Stomach (tissue), 4 donors: ENCODE results near the gene THUMPD1.

ENCODE experiments used
- POLR2A ChIP-seq, 4 donors: fragments of 450-650 bp; IDR thresholded peaks; one replicate each; pipeline ENCODE4 v1.6.1; 2016; ENCODE audit warnings: antibody characterized with exemption in 4 of 4, control low read depth in 2 of 4, mild to moderate bottlenecking in 1 of 4, moderate library complexity in 1 of 4
- TF ChIP-seq, protein P1 (sequence below), 7 experiments: fragments of 450-650 bp in 4 of 7; fragments of 200-600 bp in 3 of 7; sonication (generic) in 3 of 7; IDR thresholded peaks; one replicate each; pipeline ENCODE4 v1.5.1; 2016 to 2019; ENCODE audit warnings: antibody characterized with exemption in 7 of 7, control low read depth in 2 of 7, mild to moderate bottlenecking in 1 of 7

DNA sequence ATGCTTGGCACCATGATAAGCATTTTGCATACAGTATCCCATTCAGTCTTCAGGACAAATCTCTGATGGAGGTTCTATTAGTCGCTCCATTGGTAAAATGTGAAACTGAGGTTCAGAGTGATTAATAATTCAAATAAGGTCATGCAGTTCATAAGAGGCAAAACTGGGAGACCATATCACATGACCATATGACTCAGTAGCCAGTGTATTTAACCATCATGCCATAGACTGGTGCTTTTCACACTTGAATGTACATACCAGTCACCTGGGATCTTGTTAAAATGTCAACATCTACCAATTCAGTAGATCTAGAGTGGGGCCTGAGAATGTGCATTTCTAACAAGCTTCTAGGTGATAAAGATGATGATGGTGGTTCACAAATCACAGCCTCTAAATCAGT is 26.5 kb upstream of the THUMPD1 start:
- TF ChIP-seq, protein P1, sequence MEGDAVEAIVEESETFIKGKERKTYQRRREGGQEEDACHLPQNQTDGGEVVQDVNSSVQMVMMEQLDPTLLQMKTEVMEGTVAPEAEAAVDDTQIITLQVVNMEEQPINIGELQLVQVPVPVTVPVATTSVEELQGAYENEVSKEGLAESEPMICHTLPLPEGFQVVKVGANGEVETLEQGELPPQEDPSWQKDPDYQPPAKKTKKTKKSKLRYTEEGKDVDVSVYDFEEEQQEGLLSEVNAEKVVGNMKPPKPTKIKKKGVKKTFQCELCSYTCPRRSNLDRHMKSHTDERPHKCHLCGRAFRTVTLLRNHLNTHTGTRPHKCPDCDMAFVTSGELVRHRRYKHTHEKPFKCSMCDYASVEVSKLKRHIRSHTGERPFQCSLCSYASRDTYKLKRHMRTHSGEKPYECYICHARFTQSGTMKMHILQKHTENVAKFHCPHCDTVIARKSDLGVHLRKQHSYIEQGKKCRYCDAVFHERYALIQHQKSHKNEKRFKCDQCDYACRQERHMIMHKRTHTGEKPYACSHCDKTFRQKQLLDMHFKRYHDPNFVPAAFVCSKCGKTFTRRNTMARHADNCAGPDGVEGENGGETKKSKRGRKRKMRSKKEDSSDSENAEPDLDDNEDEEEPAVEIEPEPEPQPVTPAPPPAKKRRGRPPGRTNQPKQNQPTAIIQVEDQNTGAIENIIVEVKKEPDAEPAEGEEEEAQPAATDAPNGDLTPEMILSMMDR (IDR thresholded peaks at IDR 0.05): no peak
- no peak for TF ChIP-seq POLR2A (IDR thresholded peaks at IDR 0.05)
